Neural progenitor cell (in vitro differentiated cells): Measurements from ENCODE around the gene TCAF1. TPM values are rescaled to one million over a fixed set of nuclear protein-coding genes. Genes with fewer than 3 reads are reported as not detected.
A peak's percentile ranks its signal among the peaks of the same experiment; 100 is the strongest.
"Not testable (repeated sequence)": the region's sequence is repeated elsewhere in the genome, so short reads cannot be mapped to it uniquely, and the experiment has no call there.

ENCODE experiments used
- DNase-seq: peaks from one replicate; pipeline ENCODE4 v3.0.0-alpha.2; 2016; ENCODE audit warnings: low spot score
- H2AFZ ChIP-seq: fragments of 200-600 bp; sonication (generic); replicated peaks from 2 replicates; pipeline ENCODE4 v1.6.1; 2016; ENCODE audit warnings: antibody characterized with exemption
- H3F3A ChIP-seq: fragments of 200-600 bp; sonication (generic); 2 replicates; pipeline ENCODE4 v1.6.1; 2016; ENCODE audit warnings: antibody characterized with exemption, low read depth
- H3K27ac ChIP-seq: fragments of 200-600 bp; sonication (generic); 2 replicates; pipeline ENCODE4 v1.5.1; 2016; ENCODE audit warnings: mild to moderate bottlenecking
- H3K27me3 ChIP-seq: fragments of 200-600 bp; sonication (generic); 2 replicates; pipeline ENCODE4 v1.6.1; 2016; ENCODE audit warnings: mild to moderate bottlenecking, moderate library complexity
- H3K36me3 ChIP-seq: fragments of 200-600 bp; sonication (generic); 2 replicates; pipeline ENCODE4 v1.5.1; 2016
- H3K4me1 ChIP-seq: fragments of 200-600 bp; sonication (generic); 2 replicates; pipeline ENCODE4 v1.6.1; 2016; ENCODE audit warnings: mixed run types
- H3K4me2 ChIP-seq: fragments of 200-600 bp; sonication (generic); 2 replicates; pipeline ENCODE4 v1.6.1; 2016
- H3K4me3 ChIP-seq: fragments of 200-600 bp; sonication (generic); 2 replicates; pipeline ENCODE4 v1.5.1; 2016
- H3K79me2 ChIP-seq: fragments of 200-600 bp; sonication (generic); 2 replicates; pipeline ENCODE4 v1.6.1; 2016; ENCODE audit warnings: low read depth
- H3K9ac ChIP-seq: fragments of 200-600 bp; sonication (generic); 2 replicates; pipeline ENCODE4 v1.6.1; 2016
- H3K9me3 ChIP-seq: fragments of 200-600 bp; sonication (generic); 2 replicates; pipeline ENCODE4 v1.5.1; 2016; ENCODE audit warnings: low read depth
- H4K20me1 ChIP-seq: fragments of 200-600 bp; sonication (generic); 2 replicates; pipeline ENCODE4 v1.6.1; 2016; ENCODE audit warnings: low read depth
- H3K27ac Mint-ChIP-seq: 3 replicates; pipeline ENCODE4 v1.8.0; 2021; ENCODE audit warnings: mixed read lengths
- H3K27me3 Mint-ChIP-seq: 2 replicates; pipeline ENCODE4 v1.8.0; 2022; ENCODE audit warnings: low read depth, mild to moderate bottlenecking, inconsistent platforms, moderate library complexity, mixed read lengths; ENCODE audit not compliant: insufficient read depth
- H3K36me3 Mint-ChIP-seq: 3 replicates; pipeline ENCODE4 v1.8.0; 2021; ENCODE audit warnings: mixed read lengths
- H3K4me1 Mint-ChIP-seq: 3 replicates; pipeline ENCODE4 v1.8.0; 2021; ENCODE audit warnings: mixed read lengths
- H3K4me3 Mint-ChIP-seq: 3 replicates; pipeline ENCODE4 v1.8.0; 2021; ENCODE audit warnings: mild to moderate bottlenecking, moderate library complexity, mixed read lengths
- H3K9me3 Mint-ChIP-seq: 3 replicates; pipeline ENCODE4 v1.8.0; 2020; ENCODE audit warnings: mixed read lengths
- CTCF ChIP-seq: fragments of 200-600 bp; sonication (generic); IDR thresholded peaks from 2 replicates; pipeline ENCODE4 v1.5.1; 2017; ENCODE audit warnings: antibody characterized with exemption, mild to moderate bottlenecking
- EZH2 ChIP-seq: fragments of 200-600 bp; sonication (generic); IDR thresholded peaks from 2 replicates; pipeline ENCODE4 v1.6.1; 2017; ENCODE audit warnings: antibody characterized with exemption, mild to moderate bottlenecking, moderate library complexity
- EZH2phosphoT487 ChIP-seq: fragments of 200-600 bp; sonication (generic); IDR thresholded peaks from 2 replicates; pipeline ENCODE4 v1.6.1; 2017; ENCODE audit warnings: antibody characterized with exemption
- total RNA-seq: library from RNA; depleted of rRNA; stranded (reverse); fragments of >200 nt; gene quantifications from 2 replicates; pipeline ENCODE4 v1.2.3, GENCODE V29; 2015; ENCODE audit warnings: low replicate concordance

The TCAF1 gene
- total RNA-seq, 1 donor from 2014 or later: 71.0 TPM

- no peak overlapping the region for H3K27ac Mint-ChIP-seq
- H3K36me3 ChIP-seq: peaks cover 7% of the 10 kb centered on the region
- no peak overlapping the region for H3K27ac ChIP-seq
- TF ChIP-seq EZH2 (no peak), CTCF (no peak), EZH2phosphoT487 (no peak)
- no peak overlapping the region for H3K4me3 Mint-ChIP-seq
- H3K4me1 ChIP-seq: no peaks in the 10 kb centered on the region
- H2AFZ ChIP-seq: no peak overlapping the region
- H3K4me3 ChIP-seq: no peak overlapping the region
- no peaks in the 10 kb centered on the region for H4K20me1 ChIP-seq
- H3K4me2 ChIP-seq: no peak overlapping the region
- no peaks in the 10 kb centered on the region for H3K27me3 ChIP-seq
- H3K4me1 Mint-ChIP-seq: no peaks in the 10 kb centered on the region
- H3K9me3 ChIP-seq: no peaks in the 10 kb centered on the region
- no peaks in the 10 kb centered on the region for H3K79me2 ChIP-seq
- H3K36me3 Mint-ChIP-seq: peaks cover 3% of the 10 kb centered on the region
- H3K9me3 Mint-ChIP-seq: no peaks in the 10 kb centered on the region
- no peak overlapping the region for H3K9ac ChIP-seq
- no peaks in the 10 kb centered on the region for H3F3A ChIP-seq
- no peaks in the 10 kb centered on the region for H3K27me3 Mint-ChIP-seq
- no peak for DNase-seq
Observed at GRCh38 chr7:143846692-143847091, 55.3 kb downstream of the TCAF1 start.

GRCh38 chr7:143841696-143842095, 60.3 kb downstream of the TCAF1 start:
- not testable (repeated sequence) for H3K4me3 ChIP-seq, H3K9me3 Mint-ChIP-seq, H3K36me3 ChIP-seq, DNase-seq, H3F3A ChIP-seq, H3K4me3 Mint-ChIP-seq, H2AFZ ChIP-seq, H3K36me3 Mint-ChIP-seq, H3K27ac ChIP-seq, H4K20me1 ChIP-seq, H3K9ac ChIP-seq, H3K4me1 ChIP-seq, H3K27me3 ChIP-seq, H3K79me2 ChIP-seq, H3K4me1 Mint-ChIP-seq, H3K27ac Mint-ChIP-seq, H3K9me3 ChIP-seq, H3K27me3 Mint-ChIP-seq, H3K4me2 ChIP-seq
- peak; percentile 6 for TF ChIP-seq CTCF

GRCh38 chr7:143840062-143840461, 61.9 kb downstream of the TCAF1 start:
- not testable (repeated sequence) for H3K9ac ChIP-seq, H3K36me3 ChIP-seq, H3K4me2 ChIP-seq, H3K27ac ChIP-seq, H3K4me1 ChIP-seq, H3F3A ChIP-seq, H3K36me3 Mint-ChIP-seq, H3K4me1 Mint-ChIP-seq, H3K27me3 Mint-ChIP-seq, H4K20me1 ChIP-seq, H3K4me3 Mint-ChIP-seq, H2AFZ ChIP-seq, H3K9me3 ChIP-seq, H3K9me3 Mint-ChIP-seq, H3K4me3 ChIP-seq, H3K27me3 ChIP-seq, DNase-seq, H3K27ac Mint-ChIP-seq, H3K79me2 ChIP-seq

GRCh38 chr7:143837223-143837622, 64.8 kb downstream of the TCAF1 start:
- H3K4me3 ChIP-seq: peak overlapping the region; percentile 39
- peak; percentile 50 for TF ChIP-seq CTCF
- H3K27me3 Mint-ChIP-seq, H3K4me2 ChIP-seq, H3K27me3 ChIP-seq, H2AFZ ChIP-seq, H3K36me3 ChIP-seq, H3K36me3 Mint-ChIP-seq, H3K9me3 Mint-ChIP-seq, H3K27ac ChIP-seq, H3K4me1 ChIP-seq, H3F3A ChIP-seq, H3K27ac Mint-ChIP-seq, H3K4me1 Mint-ChIP-seq, H3K9ac ChIP-seq, H3K4me3 Mint-ChIP-seq, H4K20me1 ChIP-seq, H3K79me2 ChIP-seq, H3K9me3 ChIP-seq, DNase-seq: not testable (repeated sequence)

- DNase-seq, H2AFZ ChIP-seq, H3K9me3 Mint-ChIP-seq, H4K20me1 ChIP-seq, H3K9me3 ChIP-seq, H3K79me2 ChIP-seq, H3K36me3 Mint-ChIP-seq, H3K27me3 ChIP-seq, H3K4me1 ChIP-seq, H3K9ac ChIP-seq, H3K27ac ChIP-seq, H3F3A ChIP-seq, H3K36me3 ChIP-seq, H3K4me1 Mint-ChIP-seq, H3K27ac Mint-ChIP-seq, H3K27me3 Mint-ChIP-seq: not testable (repeated sequence)
- Histone ChIP-seq H3K4me3 (peak overlapping the region; percentile 31), H3K4me2 (peak overlapping the region; percentile 50)
- H3K4me3 Mint-ChIP-seq: peak overlapping the region; percentile 78
Observed at GRCh38 chr7:143836622-143837021, 65.4 kb downstream of the TCAF1 start.

- H3K4me1 Mint-ChIP-seq, H3K79me2 ChIP-seq, H4K20me1 ChIP-seq, H3K9me3 ChIP-seq, H3K27ac ChIP-seq, H3K36me3 ChIP-seq, H3K27me3 ChIP-seq, H3K36me3 Mint-ChIP-seq, H3K27ac Mint-ChIP-seq, DNase-seq, H2AFZ ChIP-seq, H3K4me1 ChIP-seq, H3K27me3 Mint-ChIP-seq, H3K4me2 ChIP-seq, H3F3A ChIP-seq, H3K4me3 ChIP-seq, H3K9me3 Mint-ChIP-seq, H3K9ac ChIP-seq, H3K4me3 Mint-ChIP-seq: not testable (repeated sequence)
Observed at GRCh38 chr7:143836088-143836487, 65.9 kb downstream of the TCAF1 start.
